Vagina (tissue), 2 donors: ENCODE results near the gene AASDHPPT. TPM values are rescaled to one million over a fixed set of nuclear protein-coding genes. Genes with fewer than 3 reads are reported as not detected.

Experiments
- DNase-seq, 2 donors: peaks; one replicate each; pipeline ENCODE4 v3.0.0-alpha.2; 2017; ENCODE audit errors: extremely low spot score in 2 of 2
- H3K27ac ChIP-seq: fragments of 200-600 bp; sonication (generic); one replicate; pipeline ENCODE4 v1.5.1; 2019
- H3K27me3 ChIP-seq: fragments of 200-600 bp; sonication (generic); one replicate; pipeline ENCODE4 v1.5.1; 2019
- H3K36me3 ChIP-seq, 2 donors: fragments of 200-600 bp; sonication (generic); one replicate each; pipeline ENCODE4 v1.5.1; 2017 to 2019
- H3K4me1 ChIP-seq: fragments of 200-600 bp; sonication (generic); one replicate; pipeline ENCODE4 v1.5.1; 2019
- H3K4me3 ChIP-seq, 2 donors: fragments of 200-600 bp; sonication (generic); 1 replicate in 1 of 2; 2 replicates in 1 of 2; pipeline ENCODE4 v1.5.1; 2016 to 2019
- H3K9me3 ChIP-seq: fragments of 200-600 bp; sonication (generic); one replicate; pipeline ENCODE4 v1.5.1; 2019
- POLR2A ChIP-seq, 2 donors: fragments of 450-650 bp; IDR thresholded peaks; one replicate each; pipeline ENCODE4 v1.6.1; 2017; ENCODE audit warnings: antibody characterized with exemption in 2 of 2, mild to moderate bottlenecking in 2 of 2, moderate library complexity in 2 of 2
- POLR2AphosphoS5 ChIP-seq, 2 donors: sonication (generic); formaldehyde crosslinking; IDR thresholded peaks; one replicate each; pipeline ENCODE4 v1.9.0; 2017; ENCODE audit warnings: antibody characterized with exemption in 2 of 2, mild to moderate bottlenecking in 2 of 2, low read depth in 1 of 2; ENCODE audit not compliant: insufficient read depth in 1 of 2
- intact Hi-C: fragments of 100-400 bp; cut with DNase I; formaldehyde crosslinking; loops from one replicate; pipeline ENCODE4 v1.15.1; 2023
- total RNA-seq: library from RNA; depleted of rRNA; stranded (reverse); fragments of >200 nt; gene quantifications from one replicate; pipeline ENCODE4 v1.2.3, GENCODE V29; 2016
- TF ChIP-seq, protein P1 (sequence below), 3 experiments: fragments of 450-650 bp in 2 of 3; fragments of 200-600 bp in 1 of 3; sonication (generic) in 1 of 3; IDR thresholded peaks; one replicate each; pipeline ENCODE4 v1.5.1; 2017 to 2019; ENCODE audit warnings: antibody characterized with exemption in 3 of 3, mild to moderate bottlenecking in 2 of 3, moderate library complexity in 2 of 3

Gene AASDHPPT
- total RNA-seq, 1 donor from 2014 or later: 36.8 TPM

DNA sequence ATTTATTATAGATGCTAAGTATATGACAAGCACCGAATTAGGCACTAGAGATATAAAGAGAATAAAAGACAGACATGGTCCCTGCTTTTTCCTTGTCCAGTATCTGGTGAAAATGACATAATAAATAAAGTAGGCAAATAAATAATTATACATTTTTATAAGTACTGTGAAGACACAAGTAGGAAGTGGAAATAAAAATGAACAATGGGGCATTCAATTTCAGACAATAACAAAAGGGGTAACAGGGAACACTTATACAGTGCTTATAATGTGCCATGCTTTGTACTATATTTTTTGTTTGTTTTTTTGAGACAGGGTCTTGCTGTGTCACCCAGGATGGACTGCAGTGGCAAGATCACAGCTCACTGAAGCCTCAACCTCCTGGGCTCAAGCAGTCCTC, 4.7 kb upstream of the AASDHPPT start:
- TF ChIP-seq POLR2A (IDR thresholded peaks at IDR 0.05) (no peak), POLR2AphosphoS5 (IDR thresholded peaks at IDR 0.05; ENCODE audit: insufficient read depth in 1 of 2, low read depth in 1 of 2) (no peak)
- TF ChIP-seq, protein P1, sequence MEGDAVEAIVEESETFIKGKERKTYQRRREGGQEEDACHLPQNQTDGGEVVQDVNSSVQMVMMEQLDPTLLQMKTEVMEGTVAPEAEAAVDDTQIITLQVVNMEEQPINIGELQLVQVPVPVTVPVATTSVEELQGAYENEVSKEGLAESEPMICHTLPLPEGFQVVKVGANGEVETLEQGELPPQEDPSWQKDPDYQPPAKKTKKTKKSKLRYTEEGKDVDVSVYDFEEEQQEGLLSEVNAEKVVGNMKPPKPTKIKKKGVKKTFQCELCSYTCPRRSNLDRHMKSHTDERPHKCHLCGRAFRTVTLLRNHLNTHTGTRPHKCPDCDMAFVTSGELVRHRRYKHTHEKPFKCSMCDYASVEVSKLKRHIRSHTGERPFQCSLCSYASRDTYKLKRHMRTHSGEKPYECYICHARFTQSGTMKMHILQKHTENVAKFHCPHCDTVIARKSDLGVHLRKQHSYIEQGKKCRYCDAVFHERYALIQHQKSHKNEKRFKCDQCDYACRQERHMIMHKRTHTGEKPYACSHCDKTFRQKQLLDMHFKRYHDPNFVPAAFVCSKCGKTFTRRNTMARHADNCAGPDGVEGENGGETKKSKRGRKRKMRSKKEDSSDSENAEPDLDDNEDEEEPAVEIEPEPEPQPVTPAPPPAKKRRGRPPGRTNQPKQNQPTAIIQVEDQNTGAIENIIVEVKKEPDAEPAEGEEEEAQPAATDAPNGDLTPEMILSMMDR (IDR thresholded peaks at IDR 0.05): no peak
- H3K4me1 ChIP-seq: peaks cover 12% of the 10 kb centered on the region
- H3K27ac ChIP-seq: no peak overlapping the region
- intact Hi-C loops: no loop called here
- no peaks in the 10 kb centered on the region for H3K9me3 ChIP-seq
- no peak overlapping the region for H3K4me3 ChIP-seq
- no peaks in the 10 kb centered on the region for H3K27me3 ChIP-seq
- DNase-seq: no peak
- H3K36me3 ChIP-seq: no peaks in the 10 kb centered on the region

DNA sequence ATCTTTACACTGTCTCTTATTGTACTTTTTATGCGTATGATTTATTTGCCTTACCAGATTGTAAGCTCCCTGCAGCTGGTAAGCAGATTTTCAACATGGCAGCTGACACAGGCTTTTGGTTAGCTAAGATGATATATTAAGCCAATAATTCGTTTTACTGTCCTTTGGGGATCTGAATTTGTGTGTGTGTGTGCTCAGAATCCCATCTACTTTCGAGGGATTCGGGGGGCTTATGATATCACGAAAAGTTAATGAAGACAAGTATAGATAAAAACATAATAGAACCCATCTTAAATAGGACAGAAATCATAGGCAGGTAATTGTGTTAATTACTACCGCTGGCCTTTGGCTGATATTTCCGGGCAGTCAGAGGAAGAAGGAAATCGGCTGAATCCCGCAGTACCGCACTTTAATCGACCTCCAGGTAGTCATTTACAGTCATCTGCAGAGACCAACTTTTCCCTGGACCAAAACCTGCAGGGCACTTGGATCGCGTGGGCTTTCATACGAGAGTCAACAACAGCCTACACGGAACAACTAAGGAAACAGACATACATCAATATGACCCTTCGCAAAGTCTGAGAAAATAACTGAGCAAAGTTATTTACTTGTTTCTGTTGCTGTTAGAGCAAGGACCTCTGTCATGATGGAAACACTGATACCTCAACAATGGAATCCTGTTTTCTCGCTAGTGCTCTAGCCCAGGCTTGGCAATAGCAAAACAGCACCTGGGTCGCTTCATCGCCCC, 1.1 kb upstream of the AASDHPPT start:
- TF ChIP-seq POLR2A (IDR thresholded peaks at IDR 0.05) (no peak), POLR2AphosphoS5 (IDR thresholded peaks at IDR 0.05; ENCODE audit: insufficient read depth in 1 of 2, low read depth in 1 of 2) (no peak)
- TF ChIP-seq, protein P1 (IDR thresholded peaks at IDR 0.05): no peak
- peaks cover 0 to 15% of the 10 kb centered on the region in 2 donors for H3K36me3 ChIP-seq
- DNase-seq: no peak
- H3K27me3 ChIP-seq: no peaks in the 10 kb centered on the region
- intact Hi-C loops: no loop called here
- peaks cover 44% of the 10 kb centered on the region for H3K4me1 ChIP-seq
- peak overlapping the region; percentile 84 to 91 for H3K4me3 ChIP-seq
- no peaks in the 10 kb centered on the region for H3K9me3 ChIP-seq
- H3K27ac ChIP-seq: peak overlapping the region; percentile 96

DNA sequence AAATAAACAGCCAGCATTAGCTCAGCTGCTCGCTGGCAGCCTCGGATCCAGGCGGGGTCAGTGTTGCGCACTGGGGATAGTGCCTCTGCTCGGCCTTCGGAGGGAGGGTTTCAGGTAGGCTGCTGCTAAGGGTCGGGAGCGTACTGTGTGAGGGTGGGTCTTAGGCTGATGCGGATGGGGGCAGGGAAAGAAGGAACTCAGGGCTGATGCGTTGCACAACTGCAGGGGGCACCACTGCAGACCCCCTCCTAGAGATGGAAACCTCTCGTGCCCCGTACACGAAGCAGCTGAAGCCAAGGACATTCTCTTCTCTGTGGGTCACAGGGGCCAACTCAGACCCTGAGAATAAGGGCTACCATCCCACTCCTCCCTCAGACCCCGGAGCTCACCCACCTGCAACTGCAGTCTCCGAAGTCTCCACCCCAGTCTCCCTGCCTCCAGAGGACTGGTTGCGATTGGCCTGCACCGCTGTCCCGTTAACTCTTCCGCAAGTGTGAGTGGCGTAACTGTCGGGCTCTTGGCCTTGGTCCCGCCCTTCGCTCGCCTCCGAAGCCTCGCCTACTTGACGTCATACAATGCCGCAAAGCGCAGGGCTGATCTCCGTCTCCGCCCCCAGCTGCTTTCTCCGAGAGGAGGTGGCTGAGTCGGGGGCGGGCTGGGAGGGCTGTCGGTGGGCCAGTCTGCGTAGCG, 398 bp upstream of the AASDHPPT start, which contains the start of gene KBTBD3:
KBTBD3 (minus strand) TSS at position 429 of the 690 bp plus-strand sequence. CDS start 18,250 bp downstream, outside the sequence.
- intact Hi-C loops: loop anchor here (1.0 kb wide), 1 partner anchor 56 kb away; no protein-coding TSS in a partner anchor
- peak within 1 kb of the TSS; percentile 84 to 91 for H3K4me3 ChIP-seq

DNA sequence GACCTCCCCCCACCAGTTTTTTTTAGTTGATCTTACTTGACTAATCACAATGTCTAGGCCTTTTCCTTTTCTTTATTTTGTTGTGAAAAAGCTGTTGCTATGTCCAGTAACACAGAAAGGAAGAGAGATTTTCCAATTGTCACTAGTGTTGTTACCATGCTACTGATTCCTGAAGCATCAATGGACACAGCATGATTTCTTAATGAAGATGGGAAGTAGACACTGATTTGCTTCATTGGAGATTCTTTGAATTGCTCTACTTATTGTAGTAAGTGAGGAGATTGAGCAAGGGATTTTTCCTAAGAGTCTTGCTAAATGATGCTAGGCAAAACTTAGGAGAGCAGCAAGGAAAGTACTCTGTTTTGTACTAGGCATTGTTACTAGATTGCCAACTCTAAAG, 4.6 kb downstream of the AASDHPPT start:
- Histone ChIP-seq H3K27me3 (no peaks in the 10 kb centered on the region), H3K27ac (no peak overlapping the region), H3K36me3 (peaks cover 0 to 16% of the 10 kb centered on the region in 2 donors), H3K4me1 (peaks cover 55% of the 10 kb centered on the region), H3K9me3 (no peaks in the 10 kb centered on the region), H3K4me3 (no peak overlapping the region)
- TF ChIP-seq, protein P1 (IDR thresholded peaks at IDR 0.05): no peak
- intact Hi-C loops: no loop called here
- DNase-seq: no peak

More for the DNA sequence above, 398 bp upstream of the AASDHPPT start, which contains the start of gene KBTBD3:
- peaks cover 47% of the 10 kb centered on the region for H3K4me1 ChIP-seq
- TF ChIP-seq, protein P1 (IDR thresholded peaks at IDR 0.05): peak in 1 of 3 experiments; percentile 6
- TF ChIP-seq POLR2A (IDR thresholded peaks at IDR 0.05): peak in 1 of 2 donors; percentile 89
- peak; percentile 78 to 95 for TF ChIP-seq POLR2AphosphoS5 (IDR thresholded peaks at IDR 0.05; ENCODE audit: insufficient read depth in 1 of 2, low read depth in 1 of 2)
- DNase-seq: peak; percentile 98 to 100
- H3K27ac ChIP-seq: peak within 1 kb of the TSS; percentile 96
- H3K9me3 ChIP-seq: no peaks in the 10 kb centered on the region
- peaks cover 0 to 16% of the 10 kb centered on the region in 2 donors for H3K36me3 ChIP-seq
- H3K27me3 ChIP-seq: no peaks in the 10 kb centered on the region
